GM13977 (cell line): ENCODE data around the gene TUBA3D.
"Not testable (repeated sequence)": the region's sequence is repeated elsewhere in the genome, so short reads cannot be mapped to it uniquely, and the experiment has no call there.

Experiments used
- DNase-seq: peaks from one replicate; pipeline ENCODE4 v3.0.0; 2012; ENCODE audit warnings: low spot score
- CTCF ChIP-seq: IDR thresholded peaks from 2 replicates; pipeline ENCODE4 v1.5.1; 2012; ENCODE audit warnings: mild to moderate bottlenecking, control low read depth; ENCODE audit not compliant: insufficient read depth; ENCODE audit errors: extremely low read depth, missing control alignments
- in situ Hi-C: fragments of 300-500 bp; cut with MboI; formaldehyde crosslinking; loops from one replicate; pipeline ENCODE4 v1.12.0; 2022; ENCODE audit warnings: low sequenced_read_pairs, low pct_unique_long_range_greater_than_20kb, mixed read lengths, inconsistent platforms; ENCODE audit not compliant: unreplicated experiment

The TUBA3D gene

GRCh38 chr2:131492418-131493198 is 16.7 kb downstream of the TUBA3D start:
- TF ChIP-seq CTCF: peak; percentile 72
- in situ Hi-C loops: no loop called here
- DNase-seq: peak; percentile 98

GRCh38 chr2:131493199-131493968 is 17.5 kb downstream of the TUBA3D start:
- no peak for DNase-seq
- TF ChIP-seq CTCF: no peak
- in situ Hi-C loops: no loop called here

GRCh38 chr2:131495506-131495905 is 19.6 kb downstream of the TUBA3D start:
- in situ Hi-C loops, DNase-seq: not testable (repeated sequence)

GRCh38 chr2:131498321-131498973 is 22.5 kb downstream of the TUBA3D start:
- in situ Hi-C loops, DNase-seq: not testable (repeated sequence)

- DNase-seq: not testable (repeated sequence)
Measured at GRCh38 chr2:131503587-131503986, 27.7 kb downstream of the TUBA3D start.

GRCh38 chr2:131504082-131504750 is 28.3 kb downstream of the TUBA3D start:
- DNase-seq, in situ Hi-C loops: not testable (repeated sequence)

More at GRCh38 chr2:131503587-131503986, 27.7 kb downstream of the TUBA3D start:
- in situ Hi-C loops: not testable (repeated sequence)

- TF ChIP-seq CTCF: no peak
- in situ Hi-C loops: no loop called here
Measured at GRCh38 chr2:131509615-131510014, 33.7 kb downstream of the TUBA3D start.

GRCh38 chr2:131511291-131511968 is 35.5 kb downstream of the TUBA3D start:
- DNase-seq, in situ Hi-C loops: not testable (repeated sequence)

More at GRCh38 chr2:131509615-131510014, 33.7 kb downstream of the TUBA3D start:
- DNase-seq: no peak

GRCh38 chr2:131511969-131512870 is 36.3 kb downstream of the TUBA3D start:
- DNase-seq, in situ Hi-C loops: not testable (repeated sequence)

- DNase-seq, in situ Hi-C loops: not testable (repeated sequence)
Measured at GRCh38 chr2:131514408-131515166, 38.7 kb downstream of the TUBA3D start.

- DNase-seq, in situ Hi-C loops: not testable (repeated sequence)
Measured at GRCh38 chr2:131515235-131515634, 39.3 kb downstream of the TUBA3D start.
